Measurements from ENCODE around the gene WDR91.

GRCh38 chr7:135207406-135208101, 3.8 kb downstream of the WDR91 start:
- TF ChIP-seq CTCF (IDR thresholded peaks at IDR 0.05) (no peak), EZH2phosphoT487 (IDR thresholded peaks at IDR 0.05) (no peak), EZH2 (IDR thresholded peaks at IDR 0.05) (no peak)
